Measurements from ENCODE around the gene MCF2L.

MCF2L gene

DNA sequence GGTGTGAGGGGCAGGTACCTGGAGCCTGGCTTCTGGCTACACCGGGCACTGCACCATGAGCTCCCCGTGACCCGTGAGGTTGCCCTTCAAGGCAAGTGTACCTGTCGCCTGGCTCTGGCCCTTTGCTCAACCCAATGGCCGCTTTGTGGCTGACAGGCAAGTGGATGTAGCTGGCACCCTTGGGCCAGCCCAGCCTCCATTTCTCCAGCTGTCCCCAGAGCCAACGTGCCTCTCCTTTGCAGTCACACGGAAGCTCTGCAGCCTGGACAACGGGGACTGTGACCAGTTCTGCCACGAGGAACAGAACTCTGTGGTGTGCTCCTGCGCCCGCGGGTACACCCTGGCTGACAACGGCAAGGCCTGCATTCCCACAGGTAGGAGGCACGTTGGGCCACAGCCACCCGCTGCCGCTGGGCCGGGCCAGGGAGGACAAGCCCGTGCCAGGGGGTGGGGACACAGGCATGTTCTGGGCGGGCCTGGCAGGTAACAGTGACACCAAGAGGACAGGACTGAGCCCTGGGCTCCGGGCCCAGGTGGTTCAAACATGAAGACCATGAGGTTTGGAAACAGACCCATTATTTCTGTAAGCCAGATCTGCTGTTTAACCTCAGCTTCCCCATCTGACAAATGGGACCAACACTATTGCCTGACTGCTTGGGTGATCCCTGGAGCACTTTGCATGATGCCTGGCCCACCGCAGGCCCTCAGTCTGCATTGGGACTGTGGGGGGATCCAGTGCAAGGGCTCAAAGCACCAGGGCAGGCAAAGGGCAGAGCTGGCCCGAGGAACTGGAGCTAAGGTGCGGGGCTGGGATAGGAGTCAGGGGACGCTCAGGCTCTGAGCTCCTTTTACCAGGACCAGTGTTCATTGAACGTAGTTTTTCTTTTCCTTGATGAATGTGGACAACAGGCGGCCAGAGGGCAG, 171.9 kb downstream of the MCF2L start:
- DNase-seq = no peak

DNA sequence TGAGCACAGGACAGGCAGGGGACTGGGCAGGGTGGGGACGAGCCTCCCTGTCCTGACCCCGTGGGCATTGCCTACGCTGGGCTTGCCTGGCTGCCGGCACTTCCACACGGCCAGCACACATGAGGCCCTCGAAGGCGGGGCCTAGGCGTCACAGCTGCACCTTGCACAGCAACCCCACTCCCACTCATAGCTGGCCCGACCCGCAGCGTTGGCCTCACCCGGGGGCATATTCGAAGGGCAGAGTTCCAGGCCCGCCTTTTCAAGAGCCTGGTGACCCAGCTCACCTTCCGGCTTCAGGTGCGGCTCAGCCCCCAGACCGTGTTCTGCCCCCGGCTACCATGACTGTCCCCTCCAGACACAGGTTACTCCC, 172.6 kb downstream of the MCF2L start:
- no peak for DNase-seq

DNA sequence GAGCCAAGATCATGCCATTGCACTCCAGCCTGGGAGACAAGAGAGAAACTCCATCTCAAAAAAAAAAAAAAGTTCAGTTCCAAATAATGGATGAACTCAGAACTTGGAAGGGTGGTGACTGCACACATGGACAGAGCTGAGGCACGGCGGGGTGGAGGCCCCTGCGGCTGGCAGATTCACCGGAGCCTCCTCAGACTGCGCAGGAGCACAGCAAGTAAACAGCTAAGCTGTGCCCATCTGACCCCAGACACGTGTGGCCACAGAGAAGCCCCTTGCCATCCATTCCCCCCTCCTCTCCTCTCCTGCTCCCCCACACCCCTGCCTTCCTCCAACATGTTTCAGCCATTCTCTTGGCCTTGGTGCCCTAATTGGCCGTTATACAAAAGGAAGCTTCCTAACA, 173.9 kb downstream of the MCF2L start:
- DNase-seq = no peak

DNA sequence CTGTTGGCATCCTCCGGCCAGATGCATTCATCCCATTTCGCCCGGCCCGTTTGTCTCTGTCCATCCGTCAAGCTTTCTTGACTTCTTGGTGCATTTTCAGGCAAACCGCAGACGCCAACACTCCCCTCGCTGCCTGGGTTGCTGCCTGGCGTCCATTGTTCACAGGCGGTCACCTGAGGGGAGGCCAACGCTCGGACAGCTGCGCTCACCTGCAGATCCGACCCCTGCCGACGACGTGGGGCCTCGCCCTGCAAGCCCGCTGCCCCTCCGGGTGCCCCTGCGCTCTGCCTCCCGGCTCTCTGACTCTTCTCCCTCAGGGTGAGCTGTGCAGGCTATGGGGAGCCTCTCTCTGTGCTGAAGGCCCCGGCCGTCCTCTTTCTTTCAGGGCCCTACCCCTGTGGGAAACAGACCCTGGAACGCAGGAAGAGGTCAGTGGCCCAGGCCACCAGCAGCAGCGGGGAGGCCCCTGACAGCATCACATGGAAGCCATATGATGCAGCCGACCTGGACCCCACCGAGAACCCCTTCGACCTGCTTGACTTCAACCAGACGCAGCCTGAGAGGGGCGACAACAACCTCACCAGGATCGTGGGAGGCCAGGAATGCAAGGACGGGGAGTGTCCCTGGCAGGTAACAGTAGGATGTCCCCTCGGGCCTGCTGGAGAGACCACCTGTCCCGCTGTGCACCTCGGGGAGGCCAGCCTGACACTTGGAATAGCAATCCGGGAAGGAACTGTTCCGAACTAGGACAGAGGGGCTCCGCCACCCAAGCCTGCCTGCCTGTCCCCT, 174.6 kb downstream of the MCF2L start:
- DNase-seq = no peak

DNA sequence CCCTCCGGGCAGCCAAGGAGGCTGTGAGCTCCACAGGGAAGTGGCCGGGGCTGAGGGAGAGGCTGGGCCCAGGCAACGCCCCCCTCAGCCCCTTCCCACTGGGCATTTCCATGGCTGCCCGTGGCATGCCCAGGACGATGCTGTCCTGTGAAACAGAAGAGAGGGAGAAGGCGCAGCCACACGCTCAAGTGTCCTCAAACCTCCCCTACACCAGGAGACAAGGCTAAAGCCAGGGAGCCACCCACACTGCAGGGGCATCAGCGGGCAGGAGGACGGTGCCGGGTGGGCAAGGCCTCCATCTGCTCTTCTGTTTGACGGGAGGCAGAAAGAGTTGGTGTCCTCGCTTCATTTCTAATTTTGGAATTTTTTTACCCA, 175.2 kb downstream of the MCF2L start:
- DNase-seq = no peak

DNA sequence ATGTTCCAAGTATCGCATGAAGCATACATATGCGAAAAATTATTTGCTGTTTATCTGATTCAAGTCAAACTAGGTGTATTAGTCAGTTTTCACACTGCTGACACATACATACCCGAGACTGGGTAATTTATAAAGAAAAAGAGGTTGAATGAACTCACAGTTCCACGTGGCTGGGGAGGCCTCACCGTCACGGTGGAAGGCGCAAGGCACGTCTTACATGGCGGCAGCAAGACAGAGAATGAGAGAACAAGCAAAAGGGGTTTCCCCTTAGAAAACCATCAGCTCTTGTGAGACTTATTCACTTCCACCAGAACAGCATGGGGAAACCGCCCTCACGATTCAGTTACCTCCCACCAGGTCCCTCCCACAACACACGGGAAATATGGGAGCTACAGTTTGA, 176.5 kb downstream of the MCF2L start:
- no peak for DNase-seq

DNA sequence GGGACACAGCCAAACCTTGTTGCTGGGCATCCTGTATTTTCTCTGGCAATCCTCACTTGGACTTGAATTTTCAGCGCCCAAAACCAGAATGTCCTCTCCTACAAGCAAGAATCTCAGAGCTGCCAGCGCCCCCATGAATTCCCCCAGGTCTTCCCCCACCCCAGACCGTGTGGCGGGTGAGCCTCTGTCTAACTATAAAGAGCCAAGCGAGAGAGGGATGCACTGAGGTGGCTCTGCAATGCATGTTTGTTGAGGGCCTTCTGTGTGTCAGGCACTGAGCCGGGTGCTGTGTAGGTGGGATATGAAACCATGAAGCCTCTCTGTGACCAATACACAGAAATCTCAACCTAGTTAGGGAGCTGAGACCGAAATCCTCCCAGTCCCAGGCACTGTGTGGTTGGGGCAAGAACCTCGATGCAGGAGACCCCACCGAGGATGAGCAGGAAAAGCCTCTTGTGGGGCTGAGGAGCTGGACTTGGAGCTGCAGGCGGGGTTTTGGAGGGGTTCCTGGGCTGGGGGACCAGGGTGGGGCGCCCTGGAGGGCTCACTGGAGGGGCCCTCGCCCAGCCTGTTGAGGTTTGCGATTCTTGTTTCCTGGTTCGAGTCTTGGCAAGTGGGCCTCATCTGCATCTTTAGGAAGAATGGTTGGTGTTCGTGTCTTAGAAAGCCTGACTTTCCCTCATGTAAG, 177.0 kb downstream of the MCF2L start:
- no peak for DNase-seq

DNA sequence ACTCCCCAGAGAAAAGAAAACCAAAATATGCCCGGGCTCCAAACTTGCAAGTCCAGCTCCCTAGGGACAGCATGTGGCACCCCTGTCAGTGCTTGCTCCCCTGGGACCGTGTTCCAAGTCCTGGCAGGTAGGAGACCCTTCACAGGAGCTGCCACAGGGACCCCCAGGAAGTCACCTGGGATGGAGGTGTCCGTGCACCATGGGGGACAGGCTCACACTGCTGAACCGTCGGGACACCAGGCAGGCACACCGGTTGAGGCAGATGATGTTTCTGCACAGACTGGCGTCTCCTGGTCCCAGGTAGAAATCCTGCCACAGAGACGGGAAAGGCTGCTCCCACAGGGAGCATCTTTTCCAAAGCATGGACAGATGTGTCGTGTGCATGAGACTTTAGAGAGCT, 177.7 kb downstream of the MCF2L start:
- DNase-seq = no peak

DNA sequence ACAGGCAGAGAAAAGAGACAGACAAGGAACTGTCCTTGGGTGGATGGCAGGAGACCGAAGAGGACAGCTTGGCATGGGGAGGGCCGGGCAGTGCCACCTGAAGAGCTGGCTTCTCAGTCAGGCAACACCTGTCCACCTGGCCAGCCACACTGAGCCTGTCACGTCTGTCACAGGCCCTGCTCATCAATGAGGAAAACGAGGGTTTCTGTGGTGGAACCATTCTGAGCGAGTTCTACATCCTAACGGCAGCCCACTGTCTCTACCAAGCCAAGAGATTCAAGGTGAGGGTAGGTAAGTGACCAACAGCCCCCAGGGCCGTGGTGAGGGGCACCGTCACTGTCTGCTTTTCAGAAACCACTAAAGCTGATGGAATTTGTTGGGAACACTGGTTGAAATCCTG, 178.2 kb downstream of the MCF2L start:
- DNase-seq = no peak

DNA sequence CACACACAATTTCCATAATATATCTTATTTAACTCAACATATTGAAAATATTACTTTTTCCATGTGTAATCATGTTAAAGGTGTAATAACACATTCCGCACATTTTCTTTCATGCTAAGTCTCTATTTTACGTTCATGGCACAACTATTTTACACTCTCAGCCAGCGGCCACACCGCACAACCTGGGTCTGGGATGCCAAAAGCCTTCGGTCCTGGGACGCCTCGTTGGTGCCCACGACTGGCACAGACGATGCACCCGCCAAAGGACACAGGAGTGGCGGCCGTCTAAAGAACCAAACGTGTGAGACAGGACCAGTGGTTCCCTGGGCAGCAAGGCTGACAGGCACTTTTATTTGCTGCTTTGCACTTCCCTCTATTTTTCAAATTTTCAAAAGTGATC, 179.4 kb downstream of the MCF2L start:
- no peak for DNase-seq

DNA sequence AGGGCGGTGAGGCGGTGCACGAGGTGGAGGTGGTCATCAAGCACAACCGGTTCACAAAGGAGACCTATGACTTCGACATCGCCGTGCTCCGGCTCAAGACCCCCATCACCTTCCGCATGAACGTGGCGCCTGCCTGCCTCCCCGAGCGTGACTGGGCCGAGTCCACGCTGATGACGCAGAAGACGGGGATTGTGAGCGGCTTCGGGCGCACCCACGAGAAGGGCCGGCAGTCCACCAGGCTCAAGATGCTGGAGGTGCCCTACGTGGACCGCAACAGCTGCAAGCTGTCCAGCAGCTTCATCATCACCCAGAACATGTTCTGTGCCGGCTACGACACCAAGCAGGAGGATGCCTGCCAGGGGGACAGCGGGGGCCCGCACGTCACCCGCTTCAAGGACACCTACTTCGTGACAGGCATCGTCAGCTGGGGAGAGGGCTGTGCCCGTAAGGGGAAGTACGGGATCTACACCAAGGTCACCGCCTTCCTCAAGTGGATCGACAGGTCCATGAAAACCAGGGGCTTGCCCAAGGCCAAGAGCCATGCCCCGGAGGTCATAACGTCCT, 180.0 kb downstream of the MCF2L start:
- no peak for DNase-seq

Data from anterior cingulate cortex (tissue), 58 donors.